ENCODE data around the gene HES2. TPM values are rescaled to one million over a fixed set of nuclear protein-coding genes. Genes with fewer than 3 reads are reported as not detected.

HES2 gene
- total and polyA plus RNA-seq, 9 of the 15 experiments (the other 6 are each of a cell fraction or from before 2014, with no cell fraction given) = 0.05 to 0.18 (median 0.07) TPM; not detected in 4

DNA sequence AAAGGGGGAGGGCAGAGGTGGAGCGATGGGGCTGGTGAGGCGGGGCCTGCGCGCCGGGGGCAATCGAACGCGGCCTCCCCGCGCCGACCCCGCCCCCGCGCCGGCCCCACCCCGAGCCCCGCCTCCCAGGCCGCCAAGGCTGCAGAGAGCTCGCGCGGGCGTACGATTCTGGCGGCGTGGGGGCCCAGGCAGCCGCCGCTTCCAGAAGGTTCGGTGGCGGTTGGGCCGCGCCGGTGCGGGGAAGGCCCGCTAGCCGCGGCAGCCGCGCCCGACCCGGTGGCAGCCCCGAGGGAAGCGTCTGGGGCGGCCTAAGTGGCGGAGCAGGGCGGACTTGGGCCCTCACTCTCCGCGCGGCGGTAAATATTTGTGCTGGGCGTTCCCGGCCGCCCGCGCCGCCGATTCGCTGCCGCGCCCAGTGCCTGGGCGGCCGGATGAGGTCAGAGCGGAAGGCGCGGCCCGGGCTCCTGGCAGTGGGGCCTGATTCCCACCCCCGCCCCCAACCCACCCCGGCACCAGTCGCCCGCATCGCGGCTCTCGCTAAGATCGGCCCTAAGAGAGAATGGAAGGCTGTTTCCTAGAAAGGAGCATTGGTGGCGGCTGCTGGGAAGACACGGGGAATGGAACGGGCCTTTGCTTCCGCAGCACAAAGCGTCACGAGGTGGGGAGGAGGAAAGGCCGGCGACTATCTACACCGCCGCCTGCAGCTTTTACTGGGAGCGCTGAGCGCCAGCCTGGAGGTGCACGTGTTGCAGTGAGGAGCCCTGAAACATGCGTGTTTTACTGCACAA lies 26.1 kb downstream of the HES2 start, which contains the start of gene ACOT7 (continued):
- TF ChIP-seq CTCF (IDR thresholded peaks at IDR 0.05 in 2 of 3, conservative IDR thresholded peaks at IDR 0.05 in 1 of 3; ENCODE audit: insufficient read depth in 2 of 3, low read depth in 1 of 3, low read length in 3 of 3) (peak; percentile 27 to 46 (median 30); a peak in 3 of 6 replicates), NCOA1 (IDR thresholded peaks at IDR 0.05; ENCODE audit: low read depth) (0 out of 2 replicates have a peak, but pooled peaks have one; percentile 29), NFIX (CRISPR knock-in tag; IDR thresholded peaks at IDR 0.05; ENCODE audit: low read depth) (no peak), TOE1 (IDR thresholded peaks at IDR 0.05; ENCODE audit: borderline replicate concordance) (peak; percentile 85), TOE1 (CRISPR knock-in tag; IDR thresholded peaks at IDR 0.05; ENCODE audit: borderline replicate concordance, low read depth) (no peak), HDAC1 (IDR thresholded peaks at IDR 0.05) (peak in 1 of 2 experiments; percentile 95; a peak in 3 of 4 replicates), ZNF444 (CRISPR knock-in tag; IDR thresholded peaks at IDR 0.05) (no peak), ERF (CRISPR knock-in tag; IDR thresholded peaks at IDR 0.05) (peak; percentile 93), FOXK2 (conservative IDR thresholded peaks at IDR 0.05 in 1 of 2, IDR thresholded peaks at IDR 0.05 in 1 of 2; ENCODE audit: low read depth in 2 of 2) (peak; percentile 86 to 92), ZBTB17 (CRISPR knock-in tag; IDR thresholded peaks at IDR 0.05) (no peak), MLLT1 (IDR thresholded peaks at IDR 0.05) (peak in 1 of 2 experiments; percentile 68; a peak in 2 of 4 replicates), PRPF4 (IDR thresholded peaks at IDR 0.05; ENCODE audit: insufficient read depth, low read depth, low read length, poor library complexity, severe bottlenecking) (peak; percentile 69), PML (IDR thresholded peaks at IDR 0.05; ENCODE audit: low read length) (peak; percentile 69), ZNF589 (CRISPR knock-in tag; IDR thresholded peaks at IDR 0.05; ENCODE audit: low read depth) (no peak), HNRNPH1 (optimal IDR thresholded peaks at IDR 0.05; ENCODE audit: low read depth, low read length) (no peak), PHF8 (IDR thresholded peaks at IDR 0.05; ENCODE audit: borderline replicate concordance, low read length) (peak; percentile 90; the same call in 1 of the 2 replicates), ZNF212 (CRISPR knock-in tag; IDR thresholded peaks at IDR 0.05) (0 out of 2 replicates have a peak, but pooled peaks have one; percentile 3), RBM39 (optimal IDR thresholded peaks at IDR 0.05; ENCODE audit: low read depth, low read length) (peak; percentile 92), GATA2 (CRISPR knock-in tag; IDR thresholded peaks at IDR 0.05) (no peak), CGGBP1 (CRISPR knock-in tag; IDR thresholded peaks at IDR 0.05) (peak; percentile 31; the same call in 1 of the 2 replicates), ZNF121 (CRISPR knock-in tag; conservative IDR thresholded peaks at IDR 0.05) (no peak; the same call in 1 of the 2 replicates), ZNF785 (CRISPR knock-in tag; IDR thresholded peaks at IDR 0.05) (no peak)
- TF ChIP-seq, protein P1, sequence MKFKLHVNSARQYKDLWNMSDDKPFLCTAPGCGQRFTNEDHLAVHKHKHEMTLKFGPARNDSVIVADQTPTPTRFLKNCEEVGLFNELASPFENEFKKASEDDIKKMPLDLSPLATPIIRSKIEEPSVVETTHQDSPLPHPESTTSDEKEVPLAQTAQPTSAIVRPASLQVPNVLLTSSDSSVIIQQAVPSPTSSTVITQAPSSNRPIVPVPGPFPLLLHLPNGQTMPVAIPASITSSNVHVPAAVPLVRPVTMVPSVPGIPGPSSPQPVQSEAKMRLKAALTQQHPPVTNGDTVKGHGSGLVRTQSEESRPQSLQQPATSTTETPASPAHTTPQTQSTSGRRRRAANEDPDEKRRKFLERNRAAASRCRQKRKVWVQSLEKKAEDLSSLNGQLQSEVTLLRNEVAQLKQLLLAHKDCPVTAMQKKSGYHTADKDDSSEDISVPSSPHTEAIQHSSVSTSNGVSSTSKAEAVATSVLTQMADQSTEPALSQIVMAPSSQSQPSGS (CRISPR knock-in tag; IDR thresholded peaks at IDR 0.05) = peak; percentile 79

Data from K562 (cell line).